ENCODE results near the gene CNTNAP2.

CNTNAP2 gene

GRCh38 chr7:146701166-146701565 is 584.6 kb downstream of the CNTNAP2 start:
- no peak for DNase-seq

DNA sequence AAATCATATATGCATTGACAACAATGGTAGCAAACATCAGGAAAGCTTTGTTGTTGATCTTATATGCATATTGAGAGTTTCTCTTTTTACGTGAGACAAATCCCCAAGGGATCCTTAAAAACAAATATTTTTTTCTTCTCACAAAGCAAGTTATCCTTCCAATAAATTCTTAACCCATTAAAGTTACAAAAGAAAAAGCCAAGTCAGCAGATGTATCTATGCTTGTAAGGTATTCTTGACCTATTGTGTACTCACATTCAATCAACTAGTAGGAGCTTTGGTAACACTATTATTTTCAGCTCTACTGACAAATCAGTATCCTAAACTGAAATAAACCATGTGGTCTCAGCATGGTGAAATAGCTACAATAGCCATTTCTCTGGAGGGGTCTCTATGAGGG is 586.3 kb downstream of the CNTNAP2 start:
- DNase-seq, result no peak

- no peak for DNase-seq
These were observed 592.9 kb downstream of the CNTNAP2 start for GRCh38 chr7:146709451-146710027.

DNA sequence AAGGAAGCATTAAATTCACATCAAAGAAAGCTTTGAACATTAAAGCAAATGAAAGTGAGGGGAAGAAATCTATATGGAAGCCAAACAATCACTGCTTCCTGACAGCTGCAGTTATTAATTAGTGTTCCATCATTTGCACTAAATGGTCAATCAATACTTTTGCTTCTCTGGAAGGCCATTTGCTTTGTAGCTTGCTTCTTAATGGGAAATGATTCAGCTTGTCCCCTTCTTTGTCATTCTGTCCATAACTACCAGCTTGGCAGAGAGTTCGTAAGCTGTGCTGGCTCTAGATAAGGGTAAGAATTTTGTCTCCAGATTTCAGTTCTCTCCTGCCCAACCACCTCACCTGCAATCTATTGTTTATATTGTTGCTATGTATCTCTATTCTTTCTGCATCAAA is 596.6 kb downstream of the CNTNAP2 start:
- no peak for DNase-seq

- DNase-seq, result no peak
These were observed 597.3 kb downstream of the CNTNAP2 start for GRCh38 chr7:146713934-146714333.

DNA sequence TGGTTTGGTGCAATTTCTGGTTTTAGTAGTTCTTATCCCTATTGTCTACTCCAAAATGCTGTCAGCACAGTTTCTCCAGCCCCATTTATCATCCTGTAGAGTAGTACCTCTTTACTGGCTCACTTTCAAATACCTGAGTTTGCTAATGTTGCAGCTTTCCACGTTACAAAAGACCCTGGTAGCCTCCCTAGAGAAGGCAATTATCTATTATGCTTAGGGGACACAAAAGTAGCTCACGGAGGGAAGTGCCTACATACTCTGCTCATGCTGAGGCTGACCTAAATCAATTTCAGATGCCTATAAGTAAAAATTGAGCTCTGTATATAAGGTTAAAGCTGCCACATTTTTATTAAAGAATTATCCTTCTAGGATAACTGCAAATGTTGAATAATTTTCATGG is 603.6 kb downstream of the CNTNAP2 start:
- no peak for DNase-seq

DNA sequence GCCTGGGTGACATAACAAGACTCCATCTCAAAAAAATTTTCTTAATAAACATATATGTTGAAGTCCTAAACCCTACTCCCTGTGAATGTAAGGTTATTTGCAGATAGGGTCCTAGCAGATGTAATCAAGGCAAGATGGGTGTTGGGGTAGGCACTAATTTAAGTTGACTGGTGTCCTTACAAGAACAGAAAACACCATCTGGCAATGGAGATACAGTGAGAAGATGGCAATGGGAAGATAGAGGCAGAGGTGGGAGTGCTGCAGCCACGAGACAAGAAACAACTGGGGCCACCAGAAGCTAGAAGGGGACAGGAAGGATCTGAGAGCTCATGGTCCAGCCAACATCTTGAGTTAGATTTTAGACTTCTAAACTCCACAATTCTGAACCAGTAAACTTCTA is 606.4 kb downstream of the CNTNAP2 start:
- DNase-seq, result no peak

GRCh38 chr7:146725520-146725919 is 608.9 kb downstream of the CNTNAP2 start:
- DNase-seq, result no peak

DNA sequence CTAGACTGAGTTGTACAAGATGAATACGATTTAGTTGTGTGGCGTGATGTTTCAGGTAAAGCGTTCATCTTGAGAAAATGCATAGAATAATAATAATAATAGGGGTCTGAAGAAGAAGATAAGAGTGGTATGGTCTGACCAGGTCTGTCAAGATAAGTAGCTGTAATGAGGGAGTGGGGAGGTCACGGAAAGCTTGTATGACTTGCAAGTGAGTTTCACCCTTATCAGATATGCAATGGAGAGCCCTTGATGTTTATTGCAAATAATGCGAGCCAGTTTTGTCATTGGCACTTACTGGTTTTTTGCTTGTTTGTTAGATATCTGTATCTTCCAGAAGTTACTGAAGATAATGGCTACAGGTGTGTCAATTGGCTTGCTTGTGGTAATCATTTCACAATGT is 611.5 kb downstream of the CNTNAP2 start:
- no peak for DNase-seq

DNA sequence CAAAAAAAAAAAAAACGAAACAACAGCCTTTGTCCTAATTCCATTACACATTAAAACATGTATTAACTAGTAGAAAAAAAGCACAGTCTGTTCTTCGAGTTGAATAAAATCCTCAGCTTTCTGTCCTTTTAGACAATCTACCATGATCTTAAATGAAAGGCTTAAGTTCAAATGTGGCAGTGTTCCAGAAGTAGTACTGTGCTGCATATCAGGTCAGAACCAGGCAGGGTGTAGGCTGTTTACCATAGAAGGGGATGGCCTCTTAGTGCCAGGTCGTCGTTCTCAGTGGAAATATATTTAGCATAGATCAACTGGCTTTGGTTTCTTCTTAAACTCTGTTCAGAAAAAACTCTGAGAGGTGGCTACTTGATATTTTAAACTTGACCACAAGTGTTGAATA is 612.0 kb downstream of the CNTNAP2 start:
- DNase-seq, result no peak

- no peak for DNase-seq
These were observed 614.6 kb downstream of the CNTNAP2 start for GRCh38 chr7:146731185-146731584.

- DNase-seq, result no peak
These were observed 619.4 kb downstream of the CNTNAP2 start for GRCh38 chr7:146735992-146736391.

DNA sequence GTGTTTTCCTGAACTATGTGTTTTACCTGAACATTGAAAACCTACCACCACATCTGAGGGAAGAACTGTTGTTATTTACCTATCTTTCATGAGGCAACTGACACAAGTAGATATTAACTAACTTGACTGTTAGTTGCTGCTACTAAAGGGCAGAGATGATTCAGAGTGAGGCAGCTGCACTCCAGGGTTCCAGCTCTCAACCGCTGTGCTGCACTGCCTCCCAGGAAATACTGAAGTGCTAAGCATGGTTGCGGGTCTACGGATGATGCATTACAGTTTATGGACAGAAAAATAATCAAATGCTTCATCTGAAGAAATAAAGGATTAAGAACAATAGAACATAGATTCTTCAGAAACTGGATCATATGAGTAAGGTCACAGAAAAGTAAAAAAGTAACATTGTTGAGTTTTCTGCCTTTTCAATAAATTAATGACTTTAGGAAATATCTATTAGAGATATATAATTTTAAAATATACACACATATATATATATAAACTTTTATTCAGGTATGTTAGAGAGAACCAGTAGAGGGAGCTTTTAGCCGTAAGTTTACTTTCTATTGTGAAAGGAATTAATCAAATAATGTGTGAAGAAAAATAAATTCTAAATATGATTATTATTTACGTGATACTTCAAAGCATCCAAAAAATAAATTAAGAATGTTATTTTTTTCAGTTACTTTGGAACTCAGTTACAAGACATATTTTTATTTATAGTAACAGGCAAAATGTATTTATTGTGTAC is 620.0 kb downstream of the CNTNAP2 start:
- no peak for DNase-seq

GRCh38 chr7:146740039-146740438 is 623.4 kb downstream of the CNTNAP2 start:
- no peak for DNase-seq

DNA sequence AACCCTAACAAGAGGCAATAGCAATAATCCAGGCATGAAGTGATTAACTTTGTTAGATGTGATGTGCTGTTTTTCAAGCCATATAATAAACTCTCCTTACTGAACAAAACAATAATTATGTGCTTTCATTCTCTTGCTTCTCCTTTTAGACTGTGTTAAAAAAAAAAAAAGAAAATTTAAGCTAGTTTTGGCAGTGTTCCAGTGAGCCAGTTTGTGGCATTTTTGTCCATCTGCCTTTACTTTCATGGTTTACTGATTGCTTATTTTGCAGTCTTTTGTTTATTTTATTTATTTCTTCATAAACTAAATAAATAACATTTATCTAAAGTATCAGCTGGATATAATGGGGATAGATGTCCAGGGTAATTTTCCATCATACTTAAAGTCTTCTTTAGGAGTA is 625.3 kb downstream of the CNTNAP2 start:
- DNase-seq, result no peak

DNA sequence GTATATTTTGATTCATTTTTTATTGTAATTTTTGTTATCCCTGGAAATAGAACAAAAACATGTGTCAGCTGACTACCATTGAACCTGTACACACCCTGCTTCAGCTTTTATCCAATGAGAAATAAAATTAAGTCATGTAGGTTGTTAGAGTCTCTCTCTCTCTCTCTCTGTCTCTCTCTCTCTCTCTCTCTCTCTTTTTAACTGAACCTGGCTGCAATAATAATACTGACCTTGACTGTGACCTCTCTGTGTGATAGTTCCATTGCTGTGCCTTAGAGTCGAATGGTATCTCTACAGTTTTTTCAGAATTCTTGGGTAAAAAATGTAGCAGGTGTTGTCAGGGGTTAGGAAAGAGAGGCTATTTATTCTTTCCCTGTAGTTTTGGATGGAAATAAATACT is 637.8 kb downstream of the CNTNAP2 start:
- no peak for DNase-seq

DNA sequence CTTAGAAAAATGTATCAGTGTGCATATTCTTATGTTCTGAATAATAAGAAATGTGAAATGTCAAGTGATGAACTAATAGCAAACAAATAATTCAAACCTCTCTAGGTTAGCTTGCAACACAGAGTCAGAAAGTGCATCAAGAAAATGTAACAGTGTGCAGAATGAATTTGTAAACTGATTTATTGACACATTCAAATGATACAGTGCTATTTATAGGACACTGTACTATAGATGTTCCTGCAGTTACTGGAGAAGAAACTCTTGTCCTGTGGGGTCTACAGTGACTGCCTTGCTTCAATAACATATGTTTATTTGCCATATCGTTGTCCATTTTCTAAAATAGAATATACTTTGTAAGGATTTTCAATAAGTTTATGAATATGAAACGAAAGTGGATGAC is 639.0 kb downstream of the CNTNAP2 start:
- DNase-seq, result no peak

DNA sequence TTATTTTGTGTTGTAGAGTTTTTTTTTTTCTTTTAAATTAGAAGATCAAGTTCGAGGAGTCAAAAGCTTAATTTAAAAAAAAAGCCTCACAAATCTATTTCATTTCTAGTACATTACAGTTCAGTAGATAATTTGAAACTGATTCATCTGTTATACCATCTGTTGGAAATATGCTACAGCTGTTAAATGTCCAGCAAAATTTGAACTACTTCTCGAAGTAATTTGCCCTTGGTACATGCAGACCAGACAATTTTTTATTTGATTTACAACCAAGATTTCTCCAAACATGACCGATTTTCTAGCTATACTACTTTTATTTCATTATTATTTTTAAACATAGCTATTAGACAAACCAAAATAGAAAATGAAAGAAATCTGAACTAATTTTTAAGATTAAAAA is 647.9 kb downstream of the CNTNAP2 start:
- no peak for DNase-seq

GRCh38 chr7:146768957-146769356 is 652.4 kb downstream of the CNTNAP2 start:
- no peak for DNase-seq

DNA sequence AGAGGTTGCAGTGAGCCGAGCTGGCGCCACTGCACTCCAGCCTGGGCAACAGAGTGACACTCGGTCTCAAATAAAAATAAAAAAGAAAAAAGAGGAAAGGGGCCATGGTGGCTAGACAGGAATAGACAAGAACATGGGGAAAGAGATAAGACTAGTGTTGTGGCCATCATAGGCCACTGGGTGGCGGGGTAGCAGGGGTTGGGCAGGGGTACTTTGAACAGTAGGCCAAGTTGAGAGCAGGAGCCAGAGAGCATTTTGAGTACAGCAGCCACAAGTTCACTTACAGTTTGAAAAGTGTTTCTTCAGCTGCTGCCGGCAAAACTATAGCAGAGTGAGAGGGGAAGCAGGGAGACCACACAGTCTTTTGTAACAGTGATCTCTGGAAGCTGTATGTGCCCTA is 656.0 kb downstream of the CNTNAP2 start:
- no peak for DNase-seq

- DNase-seq, result no peak
These were observed 656.9 kb downstream of the CNTNAP2 start for GRCh38 chr7:146773506-146773905.

GRCh38 chr7:146781352-146782116 is 664.9 kb downstream of the CNTNAP2 start:
- DNase-seq, result no peak

DNA sequence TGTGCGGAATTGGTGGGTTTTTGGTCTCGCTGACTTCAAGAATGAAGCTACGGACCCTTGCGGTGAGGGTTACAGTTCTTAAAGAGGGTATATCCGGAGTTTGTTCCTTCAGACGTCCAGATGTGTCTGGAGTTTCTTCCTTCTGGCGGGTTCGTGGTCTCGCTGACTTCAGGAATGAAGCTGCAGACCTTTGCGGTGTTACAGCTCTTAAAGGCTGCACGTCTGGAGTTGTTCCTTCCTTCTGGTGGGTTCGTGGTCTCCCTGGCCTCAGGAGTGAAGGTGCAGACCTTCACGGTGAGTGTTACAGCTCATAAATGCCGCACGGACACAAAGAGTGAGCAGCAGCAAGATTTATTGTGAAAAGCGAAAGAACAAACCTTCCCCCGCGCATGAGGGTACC is 670.7 kb downstream of the CNTNAP2 start:
- DNase-seq, result no peak

DNA sequence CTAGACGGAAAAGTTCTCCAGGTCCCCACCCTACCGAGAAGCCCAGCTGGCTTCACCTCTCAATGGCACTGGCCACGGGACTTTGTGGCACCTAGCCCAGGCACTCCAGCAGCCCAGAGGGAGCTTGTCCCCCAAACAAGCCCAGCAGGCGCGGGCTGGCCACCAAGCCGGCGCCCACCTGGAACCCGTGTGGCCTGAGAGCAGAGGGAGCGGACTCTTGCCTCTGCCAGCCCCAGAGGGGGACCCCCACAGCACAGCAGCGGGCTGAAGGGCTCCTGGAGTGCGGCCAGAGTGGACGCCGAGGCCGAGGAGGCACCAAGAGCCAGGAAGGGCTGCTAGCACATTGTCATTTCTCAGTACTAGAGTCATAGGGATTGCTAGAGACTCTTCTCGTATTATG is 671.4 kb downstream of the CNTNAP2 start:
- DNase-seq, result no peak

Data from right forelimb (tissue), 1 donor.